Neural crest cell (in vitro differentiated cells): Measurements from ENCODE around the gene HNF1A. TPM values are rescaled to one million over a fixed set of nuclear protein-coding genes. Genes with fewer than 3 reads are reported as not detected.

Source experiments
- DNase-seq: peaks from one replicate; pipeline ENCODE4 v3.0.0; 2021; ENCODE audit warnings: low read depth, mixed read lengths, low spot score
- H3K27ac Mint-ChIP-seq: one replicate; pipeline ENCODE4 v1.8.0; 2021; ENCODE audit warnings: mild to moderate bottlenecking, mixed read lengths; ENCODE audit not compliant: unreplicated experiment
- H3K27me3 Mint-ChIP-seq: 2 replicates; pipeline ENCODE4 v1.8.0; 2021; ENCODE audit warnings: low read depth, mild to moderate bottlenecking, mixed read lengths
- H3K36me3 Mint-ChIP-seq: 2 replicates; pipeline ENCODE4 v1.8.0; 2021; ENCODE audit warnings: low read depth, mild to moderate bottlenecking, mixed read lengths
- H3K4me1 Mint-ChIP-seq: 2 replicates; pipeline ENCODE4 v1.8.0; 2021; ENCODE audit warnings: mixed read lengths
- H3K4me3 Mint-ChIP-seq: one replicate; pipeline ENCODE4 v1.8.0; 2021; ENCODE audit warnings: mild to moderate bottlenecking, mixed read lengths
- H3K9me3 Mint-ChIP-seq: 2 replicates; pipeline ENCODE4 v1.8.0; 2021; ENCODE audit warnings: mixed read lengths
- total RNA-seq: library from RNA; stranded (reverse); gene quantifications from 2 replicates; pipeline ENCODE4 v1.2.1, GENCODE V29; 2021
- TF ChIP-seq, protein P1 (sequence below): fragments of 200-600 bp; sonication (generic); conservative IDR thresholded peaks from 2 replicates; pipeline ENCODE4 v1.5.0; 2021; ENCODE audit warnings: antibody characterized with exemption, mild to moderate bottlenecking

HNF1A gene
- total RNA-seq, 1 donor from 2014 or later, result not detected

DNA sequence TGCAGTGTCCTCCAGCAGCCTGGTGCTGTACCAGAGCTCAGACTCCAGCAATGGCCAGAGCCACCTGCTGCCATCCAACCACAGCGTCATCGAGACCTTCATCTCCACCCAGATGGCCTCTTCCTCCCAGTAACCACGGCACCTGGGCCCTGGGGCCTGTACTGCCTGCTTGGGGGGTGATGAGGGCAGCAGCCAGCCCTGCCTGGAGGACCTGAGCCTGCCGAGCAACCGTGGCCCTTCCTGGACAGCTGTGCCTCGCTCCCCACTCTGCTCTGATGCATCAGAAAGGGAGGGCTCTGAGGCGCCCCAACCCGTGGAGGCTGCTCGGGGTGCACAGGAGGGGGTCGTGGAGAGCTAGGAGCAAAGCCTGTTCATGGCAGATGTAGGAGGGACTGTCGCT, 22.7 kb downstream of the HNF1A start:
- Mint-ChIP-seq H3K4me1 (no peaks in the 10 kb centered on the region), H3K36me3 (peaks cover 7% of the 10 kb centered on the region), H3K27me3 (no peaks in the 10 kb centered on the region), H3K27ac (no peak overlapping the region), H3K4me3 (no peak overlapping the region), H3K9me3 (no peaks in the 10 kb centered on the region)
- TF ChIP-seq, protein P1, sequence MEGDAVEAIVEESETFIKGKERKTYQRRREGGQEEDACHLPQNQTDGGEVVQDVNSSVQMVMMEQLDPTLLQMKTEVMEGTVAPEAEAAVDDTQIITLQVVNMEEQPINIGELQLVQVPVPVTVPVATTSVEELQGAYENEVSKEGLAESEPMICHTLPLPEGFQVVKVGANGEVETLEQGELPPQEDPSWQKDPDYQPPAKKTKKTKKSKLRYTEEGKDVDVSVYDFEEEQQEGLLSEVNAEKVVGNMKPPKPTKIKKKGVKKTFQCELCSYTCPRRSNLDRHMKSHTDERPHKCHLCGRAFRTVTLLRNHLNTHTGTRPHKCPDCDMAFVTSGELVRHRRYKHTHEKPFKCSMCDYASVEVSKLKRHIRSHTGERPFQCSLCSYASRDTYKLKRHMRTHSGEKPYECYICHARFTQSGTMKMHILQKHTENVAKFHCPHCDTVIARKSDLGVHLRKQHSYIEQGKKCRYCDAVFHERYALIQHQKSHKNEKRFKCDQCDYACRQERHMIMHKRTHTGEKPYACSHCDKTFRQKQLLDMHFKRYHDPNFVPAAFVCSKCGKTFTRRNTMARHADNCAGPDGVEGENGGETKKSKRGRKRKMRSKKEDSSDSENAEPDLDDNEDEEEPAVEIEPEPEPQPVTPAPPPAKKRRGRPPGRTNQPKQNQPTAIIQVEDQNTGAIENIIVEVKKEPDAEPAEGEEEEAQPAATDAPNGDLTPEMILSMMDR, result no peak
- no peak for DNase-seq

DNA sequence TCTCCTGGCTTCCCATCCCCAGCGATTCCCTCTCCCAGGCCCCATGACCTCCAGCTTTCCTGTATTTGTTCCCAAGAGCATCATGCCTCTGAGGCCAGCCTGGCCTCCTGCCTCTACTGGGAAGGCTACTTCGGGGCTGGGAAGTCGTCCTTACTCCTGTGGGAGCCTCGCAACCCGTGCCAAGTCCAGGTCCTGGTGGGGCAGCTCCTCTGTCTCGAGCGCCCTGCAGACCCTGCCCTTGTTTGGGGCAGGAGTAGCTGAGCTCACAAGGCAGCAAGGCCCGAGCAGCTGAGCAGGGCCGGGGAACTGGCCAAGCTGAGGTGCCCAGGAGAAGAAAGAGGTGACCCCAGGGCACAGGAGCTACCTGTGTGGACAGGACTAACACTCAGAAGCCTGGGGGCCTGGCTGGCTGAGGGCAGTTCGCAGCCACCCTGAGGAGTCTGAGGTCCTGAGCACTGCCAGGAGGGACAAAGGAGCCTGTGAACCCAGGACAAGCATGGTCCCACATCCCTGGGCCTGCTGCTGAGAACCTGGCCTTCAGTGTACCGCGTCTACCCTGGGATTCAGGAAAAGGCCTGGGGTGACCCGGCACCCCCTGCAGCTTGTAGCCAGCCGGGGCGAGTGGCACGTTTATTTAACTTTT, 23.6 kb downstream of the HNF1A start:
- Mint-ChIP-seq H3K9me3 (no peaks in the 10 kb centered on the region), H3K4me3 (no peak overlapping the region), H3K27me3 (no peaks in the 10 kb centered on the region), H3K27ac (no peak overlapping the region), H3K4me1 (no peaks in the 10 kb centered on the region), H3K36me3 (peaks cover 7% of the 10 kb centered on the region)
- TF ChIP-seq, protein P1, result no peak
- DNase-seq, result no peak

DNA sequence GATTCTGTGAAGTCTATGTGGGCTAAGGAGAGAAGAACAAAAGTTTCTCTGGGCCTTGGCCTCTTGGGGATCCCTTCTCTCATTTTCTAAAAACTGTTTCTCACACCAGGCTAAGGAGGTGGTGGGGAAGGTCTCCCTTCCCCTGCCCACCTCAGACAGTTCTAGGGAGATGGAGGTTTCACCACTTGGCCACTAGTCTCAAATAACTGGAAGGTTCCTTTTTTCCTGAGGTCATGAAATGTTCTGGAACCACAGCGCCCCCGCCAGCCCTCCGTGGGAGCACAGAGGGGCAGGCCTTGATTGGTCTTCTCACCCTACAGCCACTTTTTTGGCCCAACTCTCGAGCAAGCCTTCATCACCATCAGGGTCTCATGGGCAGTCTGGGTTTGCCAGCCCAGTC, 25.3 kb downstream of the HNF1A start:
- TF ChIP-seq, protein P1, result no peak
- Mint-ChIP-seq H3K4me1 (no peaks in the 10 kb centered on the region), H3K36me3 (peaks cover 7% of the 10 kb centered on the region), H3K9me3 (no peaks in the 10 kb centered on the region), H3K4me3 (no peak overlapping the region), H3K27ac (no peak overlapping the region), H3K27me3 (no peaks in the 10 kb centered on the region)
- no peak for DNase-seq

DNA sequence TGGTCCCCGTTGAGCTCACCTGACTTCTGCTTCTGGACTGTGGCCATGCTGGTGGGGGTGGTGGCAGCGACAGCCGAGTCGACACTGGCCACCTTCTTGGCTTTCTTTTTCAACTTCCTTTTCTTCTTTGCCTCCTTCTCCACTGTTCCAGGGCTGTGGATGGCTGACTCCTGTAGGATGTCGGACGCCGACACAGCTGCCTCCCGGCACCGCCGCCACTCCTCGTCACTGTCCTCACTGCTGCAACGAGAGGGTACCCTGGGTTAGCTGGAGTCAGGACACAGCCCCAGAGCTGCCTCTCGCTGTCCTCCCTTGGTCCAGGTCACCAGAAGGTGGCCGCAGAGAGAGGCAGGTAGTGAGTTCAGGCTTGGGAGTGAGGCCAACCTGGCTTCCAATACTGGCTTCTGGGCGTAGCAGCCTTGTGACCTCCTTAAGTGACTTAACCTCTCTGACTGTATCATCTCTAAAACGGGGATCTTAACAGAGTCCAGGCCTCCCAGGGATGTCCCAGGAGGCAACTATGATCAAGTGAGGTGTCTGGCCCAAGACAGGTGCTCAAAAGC, 26.0 kb downstream of the HNF1A start:
- Mint-ChIP-seq H3K4me1 (no peaks in the 10 kb centered on the region), H3K4me3 (no peak overlapping the region), H3K27me3 (no peaks in the 10 kb centered on the region), H3K9me3 (no peaks in the 10 kb centered on the region), H3K27ac (no peak overlapping the region), H3K36me3 (peaks cover 7% of the 10 kb centered on the region)
- no peak for DNase-seq
- TF ChIP-seq, protein P1, result no peak

DNA sequence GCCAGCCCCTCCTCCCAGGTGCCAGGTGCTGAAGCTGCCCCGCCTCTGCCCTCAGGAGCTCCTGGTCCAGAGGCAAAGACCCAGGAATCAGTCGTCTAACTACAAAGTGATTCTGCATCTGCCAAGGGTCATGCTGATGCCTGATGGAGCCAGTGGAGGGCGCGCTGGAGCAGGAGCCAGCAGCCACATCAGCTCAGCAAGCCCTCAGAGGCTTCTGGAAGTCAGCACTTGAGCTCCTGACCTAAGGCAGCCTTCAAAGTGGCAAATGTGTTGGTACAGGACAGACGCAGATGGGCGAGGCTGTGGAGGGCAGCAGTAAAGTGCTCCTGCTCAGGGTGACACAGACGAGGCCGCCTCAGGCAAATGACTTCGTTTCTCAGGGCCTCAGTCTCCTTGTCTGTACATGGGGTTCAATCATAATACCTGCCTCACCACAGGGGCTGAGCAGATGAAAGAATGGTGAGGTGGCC, 27.0 kb downstream of the HNF1A start:
- Mint-ChIP-seq H3K9me3 (no peaks in the 10 kb centered on the region), H3K27ac (no peak overlapping the region), H3K4me3 (no peak overlapping the region), H3K4me1 (no peaks in the 10 kb centered on the region), H3K36me3 (peaks cover 7% of the 10 kb centered on the region), H3K27me3 (no peaks in the 10 kb centered on the region)
- peak; percentile 56 for DNase-seq
- TF ChIP-seq, protein P1, result peak; percentile 72
